IMR-90 (cell line): Measurements from ENCODE around the gene HADH.

Experiments
- BHLHE40 ChIP-seq: fragments of 150-350 bp; IDR thresholded peaks from 2 replicates; pipeline ENCODE4 v1.6.1; 2016; ENCODE audit warnings: mild to moderate bottlenecking, low read depth, low read length
- CTCF ChIP-seq: conservative IDR thresholded peaks from 2 replicates; pipeline ENCODE4 v1.5.1; 2012; ENCODE audit warnings: mild to moderate bottlenecking, low read depth, low read length, improper control_type of control experiment
- ELK1 ChIP-seq: fragments of 150-350 bp; IDR thresholded peaks from 2 replicates; pipeline ENCODE4 v1.6.1; 2016; ENCODE audit warnings: low read depth, mild to moderate bottlenecking, low read length, moderate library complexity, borderline replicate concordance
- MAZ ChIP-seq: IDR thresholded peaks from 2 replicates; pipeline ENCODE4 v1.6.1; 2012; ENCODE audit warnings: low read depth, mild to moderate bottlenecking, low read length, improper control_type of control experiment, moderate library complexity, borderline replicate concordance
- MXI1 ChIP-seq: IDR thresholded peaks from 2 replicates; pipeline ENCODE4 v1.6.1; 2012; ENCODE audit warnings: low read depth, mild to moderate bottlenecking, low read length, moderate library complexity, borderline replicate concordance
- POLR2A ChIP-seq: IDR thresholded peaks from 2 replicates; pipeline ENCODE4 v1.6.1; 2012; ENCODE audit warnings: mild to moderate bottlenecking, low read depth, low read length
- RAD21 ChIP-seq: IDR thresholded peaks from 2 replicates; pipeline ENCODE4 v1.6.1; 2012; ENCODE audit warnings: low read length, improper control_type of control experiment
- RFX5 ChIP-seq: IDR thresholded peaks from 2 replicates; pipeline ENCODE4 v1.8.0; 2012; ENCODE audit warnings: low read depth, mild to moderate bottlenecking, low read length, moderate library complexity
- SMC3 ChIP-seq: fragments of 150-350 bp; IDR thresholded peaks from 2 replicates; pipeline ENCODE4 v1.6.1; 2016; ENCODE audit warnings: low read depth, mild to moderate bottlenecking, antibody characterized with exemption, low read length, moderate library complexity

- TF ChIP-seq MXI1 (no peak), POLR2A (no peak), CTCF (no peak), RFX5 (no peak), RAD21 (no peak), ELK1 (no peak), BHLHE40 (no peak), SMC3 (no peak), MAZ (no peak)
These were observed 43.7 kb downstream of the HADH start for GRCh38 chr4:108033348-108033747.
